Measurements from ENCODE around the gene ZNF157.
A peak's percentile ranks its signal among the peaks of the same experiment; 100 is the strongest.

The ZNF157 gene

DNA sequence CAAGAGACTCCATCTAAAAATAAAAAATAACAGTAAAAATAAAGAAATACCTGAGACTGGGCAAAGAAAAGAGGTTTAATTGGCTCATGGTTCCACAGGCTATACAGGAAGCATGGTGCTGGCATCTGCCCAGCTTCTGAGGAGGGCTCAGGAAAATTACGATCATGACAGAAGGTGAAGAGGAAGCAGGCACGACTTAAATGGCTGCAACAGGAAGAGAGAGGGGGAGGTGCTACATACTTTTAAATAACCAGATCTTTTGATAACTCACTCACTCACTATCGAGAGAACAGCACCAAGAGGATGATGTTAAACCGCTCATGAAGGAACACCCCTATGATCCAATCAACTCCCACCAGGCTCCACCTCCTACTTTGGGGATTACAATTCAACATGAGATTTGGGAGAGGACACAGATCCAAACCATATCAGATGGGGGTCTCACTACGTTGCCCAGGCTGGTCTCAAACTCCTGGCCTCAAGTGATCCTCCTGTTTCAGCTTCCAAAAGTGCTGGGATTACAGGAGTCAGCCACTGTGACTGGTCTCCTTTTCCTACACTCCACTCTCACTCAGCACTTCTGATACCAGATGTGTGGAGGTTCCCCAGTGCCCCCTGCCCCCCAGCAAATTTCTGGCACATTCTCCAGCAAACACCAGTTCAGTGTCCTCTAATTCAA, 11.9 kb upstream of the ZNF157 start:
- Histone ChIP-seq H3K27ac (no peak overlapping the region), H3K27me3 (peaks cover 7% of the 10 kb centered on the region), H3K4me1 (ENCODE audit: control insufficient read depth in 1 of 2, insufficient read depth in 1 of 2, low read depth in 1 of 2, low read length in 1 of 2) (peaks cover 0 to 3% of the 10 kb centered on the region in 2 experiments), H3K9me3 (no peaks in the 10 kb centered on the region), H3K4me3 (ENCODE audit: low read depth in 1 of 2, low read length in 1 of 2) (no peak overlapping the region), H3K36me3 (no peaks in the 10 kb centered on the region)
- TF ChIP-seq, protein P1, sequence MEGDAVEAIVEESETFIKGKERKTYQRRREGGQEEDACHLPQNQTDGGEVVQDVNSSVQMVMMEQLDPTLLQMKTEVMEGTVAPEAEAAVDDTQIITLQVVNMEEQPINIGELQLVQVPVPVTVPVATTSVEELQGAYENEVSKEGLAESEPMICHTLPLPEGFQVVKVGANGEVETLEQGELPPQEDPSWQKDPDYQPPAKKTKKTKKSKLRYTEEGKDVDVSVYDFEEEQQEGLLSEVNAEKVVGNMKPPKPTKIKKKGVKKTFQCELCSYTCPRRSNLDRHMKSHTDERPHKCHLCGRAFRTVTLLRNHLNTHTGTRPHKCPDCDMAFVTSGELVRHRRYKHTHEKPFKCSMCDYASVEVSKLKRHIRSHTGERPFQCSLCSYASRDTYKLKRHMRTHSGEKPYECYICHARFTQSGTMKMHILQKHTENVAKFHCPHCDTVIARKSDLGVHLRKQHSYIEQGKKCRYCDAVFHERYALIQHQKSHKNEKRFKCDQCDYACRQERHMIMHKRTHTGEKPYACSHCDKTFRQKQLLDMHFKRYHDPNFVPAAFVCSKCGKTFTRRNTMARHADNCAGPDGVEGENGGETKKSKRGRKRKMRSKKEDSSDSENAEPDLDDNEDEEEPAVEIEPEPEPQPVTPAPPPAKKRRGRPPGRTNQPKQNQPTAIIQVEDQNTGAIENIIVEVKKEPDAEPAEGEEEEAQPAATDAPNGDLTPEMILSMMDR (IDR thresholded peaks at IDR 0.05) = no peak

- TF ChIP-seq, protein P1 (IDR thresholded peaks at IDR 0.05) = no peak
- Histone ChIP-seq H3K9me3 (no peaks in the 10 kb centered on the region), H3K36me3 (no peaks in the 10 kb centered on the region), H3K4me1 (ENCODE audit: control insufficient read depth in 1 of 2, insufficient read depth in 1 of 2, low read depth in 1 of 2, low read length in 1 of 2) (peaks cover 0 to 3% of the 10 kb centered on the region in 2 experiments), H3K27ac (no peak overlapping the region), H3K27me3 (peaks cover 7% of the 10 kb centered on the region), H3K4me3 (ENCODE audit: low read depth in 1 of 2, low read length in 1 of 2) (no peak overlapping the region)
Measured at GRCh38 chrX:47360423-47361179, 9.8 kb upstream of the ZNF157 start.

DNA sequence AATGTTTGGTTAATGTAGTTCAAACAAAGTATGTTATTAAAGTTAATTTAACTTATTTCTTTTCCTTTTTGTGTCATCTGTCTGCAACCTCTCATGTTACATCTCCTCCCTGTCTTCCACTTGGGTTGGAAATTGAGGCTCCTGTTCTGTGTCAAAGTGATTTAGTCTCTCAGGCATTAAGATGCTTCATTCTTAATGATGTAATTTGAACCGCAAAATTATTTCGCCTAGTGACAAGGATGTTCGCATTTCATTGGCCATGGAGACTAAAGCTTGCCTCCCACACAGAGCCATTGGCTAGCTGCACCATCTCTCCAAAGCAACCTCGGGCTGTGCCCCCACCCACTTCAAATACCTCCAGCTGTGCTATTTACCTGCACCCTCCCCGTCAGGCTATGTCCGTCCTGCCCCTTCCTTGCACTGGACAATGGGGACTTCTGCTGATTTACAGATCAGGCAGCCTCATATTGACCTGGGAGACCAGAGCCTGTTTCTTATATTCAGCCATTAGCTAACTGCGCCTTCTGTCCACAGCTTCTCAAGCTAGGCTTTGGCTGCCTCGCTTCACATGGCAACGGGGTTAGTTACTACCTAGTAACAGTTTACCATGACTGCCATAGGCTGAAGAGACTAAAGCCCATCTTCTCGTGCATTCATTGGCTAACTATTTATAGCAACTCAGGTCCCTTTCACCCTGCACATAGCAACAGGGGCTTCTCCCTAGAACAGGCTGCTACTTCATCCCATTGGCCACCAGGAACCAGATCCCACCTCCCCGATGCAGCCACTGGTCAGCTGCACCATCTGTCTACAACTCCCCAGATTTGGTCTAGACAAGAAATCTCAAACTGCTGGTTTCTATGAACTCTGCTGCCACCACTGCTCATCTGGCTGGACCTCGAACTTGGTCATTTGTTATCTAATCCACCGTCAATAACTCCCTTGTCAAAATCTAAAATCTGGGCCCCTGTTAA, 8.6 kb upstream of the ZNF157 start:
- TF ChIP-seq, protein P1 (IDR thresholded peaks at IDR 0.05) = no peak
- Histone ChIP-seq H3K36me3 (no peaks in the 10 kb centered on the region), H3K9me3 (no peaks in the 10 kb centered on the region), H3K4me3 (ENCODE audit: low read depth in 1 of 2, low read length in 1 of 2) (no peak overlapping the region), H3K27ac (no peak overlapping the region), H3K4me1 (ENCODE audit: control insufficient read depth in 1 of 2, insufficient read depth in 1 of 2, low read depth in 1 of 2, low read length in 1 of 2) (peaks cover 3 to 7% of the 10 kb centered on the region in 2 experiments), H3K27me3 (peaks cover 7% of the 10 kb centered on the region)

- Histone ChIP-seq H3K4me3 (ENCODE audit: low read depth in 1 of 2, low read length in 1 of 2) (peak overlapping the region; percentile 58 to 59), H3K27ac (no peak overlapping the region), H3K4me1 (ENCODE audit: control insufficient read depth in 1 of 2, insufficient read depth in 1 of 2, low read depth in 1 of 2, low read length in 1 of 2) (peaks cover 0 to 7% of the 10 kb centered on the region in 2 experiments), H3K9me3 (no peaks in the 10 kb centered on the region), H3K27me3 (peaks cover 7% of the 10 kb centered on the region), H3K36me3 (no peaks in the 10 kb centered on the region)
- TF ChIP-seq, protein P1 (IDR thresholded peaks at IDR 0.05) = no peak
Measured at GRCh38 chrX:47366041-47366722, 4.2 kb upstream of the ZNF157 start.

DNA sequence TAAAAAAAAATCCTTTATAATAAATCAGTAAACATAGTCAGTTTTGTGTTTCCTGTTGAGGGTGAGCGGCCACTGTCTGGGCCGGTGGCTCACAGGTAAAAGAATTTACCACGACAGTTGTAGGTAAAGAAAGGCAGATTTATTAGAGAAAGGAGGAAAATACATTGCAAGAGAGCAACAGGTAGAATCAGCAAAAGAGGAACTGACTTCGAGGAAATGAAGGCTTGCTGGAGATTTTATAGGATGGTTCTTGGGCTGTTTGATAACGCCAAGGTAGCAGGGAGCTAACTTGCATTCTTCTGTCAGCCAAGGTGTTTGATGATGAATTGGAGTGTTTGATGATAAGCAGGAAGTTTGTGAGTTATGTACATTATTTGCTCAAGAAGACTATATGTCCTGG, 2.8 kb downstream of the ZNF157 start:
- Histone ChIP-seq H3K36me3 (no peaks in the 10 kb centered on the region), H3K4me1 (ENCODE audit: control insufficient read depth in 1 of 2, insufficient read depth in 1 of 2, low read depth in 1 of 2, low read length in 1 of 2) (no peaks in the 10 kb centered on the region), H3K4me3 (ENCODE audit: low read depth in 1 of 2, low read length in 1 of 2) (no peak overlapping the region), H3K9me3 (no peaks in the 10 kb centered on the region), H3K27ac (no peak overlapping the region), H3K27me3 (no peaks in the 10 kb centered on the region)
- TF ChIP-seq, protein P1 (IDR thresholded peaks at IDR 0.05) = no peak

Measured in neutrophil (primary cell).